ENCODE data around the gene ACVR1C.

Gene ACVR1C

DNA sequence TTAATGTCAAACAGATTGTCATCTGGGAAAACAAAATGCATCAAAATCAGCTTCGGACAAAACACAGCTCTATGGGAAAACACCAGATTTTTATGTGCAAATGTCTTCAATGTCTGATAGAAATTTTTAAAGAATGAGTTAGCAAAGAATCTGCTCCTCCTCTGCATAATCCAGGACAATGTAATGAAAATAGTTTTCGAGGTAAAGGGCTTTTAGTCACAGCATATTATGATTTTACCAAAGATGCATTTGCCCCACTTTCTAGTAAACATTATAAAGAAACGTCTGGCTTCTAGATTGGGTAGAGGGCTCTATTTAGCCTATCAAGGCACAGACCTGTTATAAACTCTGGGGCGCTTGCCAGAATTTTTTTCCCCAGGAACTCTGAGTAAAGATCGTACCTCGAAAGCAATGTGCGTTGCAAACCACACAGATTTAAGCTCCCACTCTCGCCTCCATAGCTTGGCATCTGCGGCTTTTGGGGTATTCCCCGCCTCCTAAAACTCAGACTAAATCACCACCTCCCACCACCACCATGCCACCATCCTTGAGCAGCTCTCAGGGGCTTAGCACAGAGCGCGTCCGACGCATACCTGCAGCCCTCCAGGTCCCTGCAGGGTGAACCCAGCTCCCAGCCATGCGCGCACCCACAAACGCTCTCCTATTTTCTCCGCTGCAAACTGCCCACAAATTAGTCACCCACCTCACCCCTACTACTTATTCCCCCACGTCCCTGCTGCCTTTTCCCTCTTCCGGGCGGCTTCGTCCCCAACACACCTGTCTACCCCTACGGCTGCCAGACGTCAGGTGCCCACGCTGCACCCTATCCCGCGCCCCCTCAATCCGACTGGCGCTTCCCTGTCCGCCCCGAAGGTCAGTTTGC lies 829 bp downstream of the ACVR1C start:
- TF ChIP-seq EZH2 (optimal IDR thresholded peaks at IDR 0.05; ENCODE audit: low read depth, low read length) (no peak), EZH2phosphoT487 (IDR thresholded peaks at IDR 0.05; ENCODE audit: low read length) (no peak)
- TF ChIP-seq, protein P1, sequence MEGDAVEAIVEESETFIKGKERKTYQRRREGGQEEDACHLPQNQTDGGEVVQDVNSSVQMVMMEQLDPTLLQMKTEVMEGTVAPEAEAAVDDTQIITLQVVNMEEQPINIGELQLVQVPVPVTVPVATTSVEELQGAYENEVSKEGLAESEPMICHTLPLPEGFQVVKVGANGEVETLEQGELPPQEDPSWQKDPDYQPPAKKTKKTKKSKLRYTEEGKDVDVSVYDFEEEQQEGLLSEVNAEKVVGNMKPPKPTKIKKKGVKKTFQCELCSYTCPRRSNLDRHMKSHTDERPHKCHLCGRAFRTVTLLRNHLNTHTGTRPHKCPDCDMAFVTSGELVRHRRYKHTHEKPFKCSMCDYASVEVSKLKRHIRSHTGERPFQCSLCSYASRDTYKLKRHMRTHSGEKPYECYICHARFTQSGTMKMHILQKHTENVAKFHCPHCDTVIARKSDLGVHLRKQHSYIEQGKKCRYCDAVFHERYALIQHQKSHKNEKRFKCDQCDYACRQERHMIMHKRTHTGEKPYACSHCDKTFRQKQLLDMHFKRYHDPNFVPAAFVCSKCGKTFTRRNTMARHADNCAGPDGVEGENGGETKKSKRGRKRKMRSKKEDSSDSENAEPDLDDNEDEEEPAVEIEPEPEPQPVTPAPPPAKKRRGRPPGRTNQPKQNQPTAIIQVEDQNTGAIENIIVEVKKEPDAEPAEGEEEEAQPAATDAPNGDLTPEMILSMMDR (IDR thresholded peaks at IDR 0.05; ENCODE audit: low read length): no peak
- H3K9ac ChIP-seq (ENCODE audit: low read length): peak overlapping the region; percentile 70

DNA sequence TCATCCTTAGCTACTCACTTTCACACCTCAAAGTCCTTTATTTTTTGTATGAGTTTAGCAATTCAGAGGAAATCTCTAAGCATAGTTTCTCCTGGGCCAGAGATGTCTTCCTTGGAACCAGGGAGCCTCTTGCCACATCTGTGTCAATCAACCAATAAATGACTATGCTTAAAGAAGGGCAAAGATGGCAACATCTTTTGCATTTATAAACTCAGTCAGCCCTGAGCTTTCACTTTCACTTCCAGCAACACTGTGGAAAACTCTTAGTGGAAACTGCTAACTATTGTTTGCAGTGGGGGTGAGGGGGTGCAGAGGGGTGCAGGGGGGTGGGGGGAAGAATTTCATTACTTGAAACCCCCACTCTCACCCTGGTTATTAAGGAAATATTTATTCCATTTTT lies 3.4 kb downstream of the ACVR1C start:
- H3K27ac ChIP-seq (ENCODE audit: low read length): no peak overlapping the region
- H3K79me2 ChIP-seq (ENCODE audit: low read length): peaks cover 6% of the 10 kb centered on the region; the same call in 1 of the 2 replicates
- no peak overlapping the region for H3K9ac ChIP-seq (ENCODE audit: low read length)
- H3K36me3 ChIP-seq (replicated peaks; ENCODE audit: insufficient read depth, low read length): no peaks in the 10 kb centered on the region
- TF ChIP-seq, protein P1 (IDR thresholded peaks at IDR 0.05; ENCODE audit: low read length): no peak
- TF ChIP-seq EZH2 (optimal IDR thresholded peaks at IDR 0.05; ENCODE audit: low read depth, low read length): no peak
- no peak for TF ChIP-seq EZH2phosphoT487 (IDR thresholded peaks at IDR 0.05; ENCODE audit: low read length)
- H3K4me2 ChIP-seq (ENCODE audit: low read depth, low read length): peak overlapping the region; percentile 33
- H2AFZ ChIP-seq (ENCODE audit: low read length): peak overlapping the region; percentile 51; the same call in 1 of the 2 replicates
- H3K27me3 ChIP-seq (replicated peaks; ENCODE audit: insufficient read depth, low read length): no peaks in the 10 kb centered on the region
- H3K9me2 ChIP-seq (replicated peaks; ENCODE audit: insufficient read depth, low read length): no peaks in the 10 kb centered on the region
- peaks cover 18% of the 10 kb centered on the region; the same call in 1 of the 2 replicates for H3F3A ChIP-seq (ENCODE audit: insufficient read depth, low read length)
- peak; percentile 61 for DNase-seq
- peaks cover 21% of the 10 kb centered on the region for H3K4me1 ChIP-seq (ENCODE audit: low read length)
- peak overlapping the region; percentile 22; the same call in 1 of the 2 replicates for H3K4me3 ChIP-seq (ENCODE audit: low read length)
- no peaks in the 10 kb centered on the region for H4K20me1 ChIP-seq (ENCODE audit: insufficient read depth, low read length)
- no peaks in the 10 kb centered on the region for H3K9me3 ChIP-seq (replicated peaks; ENCODE audit: insufficient read depth, low read length)

More for the DNA sequence above, 829 bp downstream of the ACVR1C start:
- no peaks in the 10 kb centered on the region for H3K27me3 ChIP-seq (replicated peaks; ENCODE audit: insufficient read depth, low read length)
- no peaks in the 10 kb centered on the region for H3K36me3 ChIP-seq (replicated peaks; ENCODE audit: insufficient read depth, low read length)
- H3K9me3 ChIP-seq (replicated peaks; ENCODE audit: insufficient read depth, low read length): no peaks in the 10 kb centered on the region
- peak; percentile 51 for DNase-seq
- peak overlapping the region; percentile 90 for H3K4me3 ChIP-seq (ENCODE audit: low read length)
- H2AFZ ChIP-seq (ENCODE audit: low read length): peak overlapping the region; percentile 94
- no peaks in the 10 kb centered on the region for H3K9me2 ChIP-seq (replicated peaks; ENCODE audit: insufficient read depth, low read length)
- H4K20me1 ChIP-seq (ENCODE audit: insufficient read depth, low read length): no peaks in the 10 kb centered on the region
- H3K4me1 ChIP-seq (ENCODE audit: low read length): peaks cover 21% of the 10 kb centered on the region
- H3K27ac ChIP-seq (ENCODE audit: low read length): peak overlapping the region; percentile 60; the same call in 1 of the 2 replicates
- H3K4me2 ChIP-seq (ENCODE audit: low read depth, low read length): peak overlapping the region; percentile 89
- peaks cover 6% of the 10 kb centered on the region; the same call in 1 of the 2 replicates for H3K79me2 ChIP-seq (ENCODE audit: low read length)
- peaks cover 18% of the 10 kb centered on the region; the same call in 1 of the 2 replicates for H3F3A ChIP-seq (ENCODE audit: insufficient read depth, low read length)

DNA sequence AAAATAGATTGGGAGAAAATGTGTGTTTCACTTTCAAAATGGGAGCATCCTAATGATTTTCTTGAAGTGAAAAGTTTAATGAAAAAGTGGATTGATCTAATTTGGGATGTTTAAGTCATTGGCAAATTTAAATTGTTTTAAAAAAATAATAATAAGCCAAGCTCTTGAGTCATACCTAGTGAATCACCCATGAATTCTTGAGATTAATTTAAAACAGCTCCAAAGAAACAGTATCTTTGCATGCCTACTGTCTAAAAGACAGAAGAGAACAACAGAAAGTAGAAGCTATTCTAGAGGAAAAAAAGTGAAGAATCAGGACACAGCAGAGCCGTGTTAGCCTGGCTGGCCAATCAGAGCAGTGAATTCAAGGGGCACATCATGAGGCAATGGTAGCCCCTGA lies 7.7 kb downstream of the ACVR1C start:
- H3K36me3 ChIP-seq (replicated peaks; ENCODE audit: insufficient read depth, low read length): no peaks in the 10 kb centered on the region
- H3K27ac ChIP-seq (ENCODE audit: low read length): no peak overlapping the region
- H2AFZ ChIP-seq (ENCODE audit: low read length): no peak overlapping the region
- no peaks in the 10 kb centered on the region for H3K9me2 ChIP-seq (replicated peaks; ENCODE audit: insufficient read depth, low read length)
- no peaks in the 10 kb centered on the region for H4K20me1 ChIP-seq (ENCODE audit: insufficient read depth, low read length)
- TF ChIP-seq EZH2phosphoT487 (IDR thresholded peaks at IDR 0.05; ENCODE audit: low read length): no peak
- TF ChIP-seq, protein P1 (IDR thresholded peaks at IDR 0.05; ENCODE audit: low read length): no peak
- TF ChIP-seq EZH2 (optimal IDR thresholded peaks at IDR 0.05; ENCODE audit: low read depth, low read length): no peak
- H3K9ac ChIP-seq (ENCODE audit: low read length): no peak overlapping the region
- H3K4me1 ChIP-seq (ENCODE audit: low read length): peaks cover 10% of the 10 kb centered on the region; the same call in 1 of the 2 replicates
- no peak for DNase-seq
- no peak overlapping the region for H3K4me2 ChIP-seq (ENCODE audit: low read depth, low read length)
- no peaks in the 10 kb centered on the region for H3F3A ChIP-seq (ENCODE audit: insufficient read depth, low read length)
- H3K79me2 ChIP-seq (ENCODE audit: low read length): peaks cover 3% of the 10 kb centered on the region; the same call in 1 of the 2 replicates
- H3K9me3 ChIP-seq (replicated peaks; ENCODE audit: insufficient read depth, low read length): no peaks in the 10 kb centered on the region
- H3K27me3 ChIP-seq (replicated peaks; ENCODE audit: insufficient read depth, low read length): no peaks in the 10 kb centered on the region
- no peak overlapping the region for H3K4me3 ChIP-seq (ENCODE audit: low read length)
